IPS-NIHi7 (cell line): Measurements from ENCODE around the gene PAXIP1.
"Not testable (repeated sequence)": the region's sequence is repeated elsewhere in the genome, so short reads cannot be mapped to it uniquely, and the experiment has no call there.

Experiments
- DNase-seq: peaks from one replicate; pipeline ENCODE4 v3.0.0; 2012; ENCODE audit warnings: mixed read lengths; ENCODE audit errors: extremely low spot score

The PAXIP1 gene, protein sequence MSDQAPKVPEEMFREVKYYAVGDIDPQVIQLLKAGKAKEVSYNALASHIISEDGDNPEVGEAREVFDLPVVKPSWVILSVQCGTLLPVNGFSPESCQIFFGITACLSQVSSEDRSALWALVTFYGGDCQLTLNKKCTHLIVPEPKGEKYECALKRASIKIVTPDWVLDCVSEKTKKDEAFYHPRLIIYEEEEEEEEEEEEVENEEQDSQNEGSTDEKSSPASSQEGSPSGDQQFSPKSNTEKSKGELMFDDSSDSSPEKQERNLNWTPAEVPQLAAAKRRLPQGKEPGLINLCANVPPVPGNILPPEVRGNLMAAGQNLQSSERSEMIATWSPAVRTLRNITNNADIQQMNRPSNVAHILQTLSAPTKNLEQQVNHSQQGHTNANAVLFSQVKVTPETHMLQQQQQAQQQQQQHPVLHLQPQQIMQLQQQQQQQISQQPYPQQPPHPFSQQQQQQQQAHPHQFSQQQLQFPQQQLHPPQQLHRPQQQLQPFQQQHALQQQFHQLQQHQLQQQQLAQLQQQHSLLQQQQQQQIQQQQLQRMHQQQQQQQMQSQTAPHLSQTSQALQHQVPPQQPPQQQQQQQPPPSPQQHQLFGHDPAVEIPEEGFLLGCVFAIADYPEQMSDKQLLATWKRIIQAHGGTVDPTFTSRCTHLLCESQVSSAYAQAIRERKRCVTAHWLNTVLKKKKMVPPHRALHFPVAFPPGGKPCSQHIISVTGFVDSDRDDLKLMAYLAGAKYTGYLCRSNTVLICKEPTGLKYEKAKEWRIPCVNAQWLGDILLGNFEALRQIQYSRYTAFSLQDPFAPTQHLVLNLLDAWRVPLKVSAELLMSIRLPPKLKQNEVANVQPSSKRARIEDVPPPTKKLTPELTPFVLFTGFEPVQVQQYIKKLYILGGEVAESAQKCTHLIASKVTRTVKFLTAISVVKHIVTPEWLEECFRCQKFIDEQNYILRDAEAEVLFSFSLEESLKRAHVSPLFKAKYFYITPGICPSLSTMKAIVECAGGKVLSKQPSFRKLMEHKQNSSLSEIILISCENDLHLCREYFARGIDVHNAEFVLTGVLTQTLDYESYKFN

DNA sequence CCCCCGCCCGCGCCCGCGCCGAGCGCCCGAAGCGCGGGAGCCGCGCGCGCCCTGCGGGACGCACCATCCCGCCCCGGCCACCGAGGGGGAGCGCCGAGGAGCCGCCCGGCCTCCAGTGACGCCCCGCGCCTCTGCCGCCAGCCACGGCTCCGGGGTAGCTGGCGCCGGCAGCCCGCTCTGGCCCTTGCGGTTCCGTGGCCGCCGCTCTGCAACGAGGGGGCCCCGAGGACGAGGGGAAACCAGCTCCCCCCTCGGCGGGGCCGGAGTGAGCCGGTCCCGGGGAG is at the start of gene PAXIP1:
PAXIP1 (minus strand) TSS at position 33 of the 284 bp plus-strand sequence. CDS start 195 bp downstream, outside the sequence.
- DNase-seq = peak; percentile 77

DNA sequence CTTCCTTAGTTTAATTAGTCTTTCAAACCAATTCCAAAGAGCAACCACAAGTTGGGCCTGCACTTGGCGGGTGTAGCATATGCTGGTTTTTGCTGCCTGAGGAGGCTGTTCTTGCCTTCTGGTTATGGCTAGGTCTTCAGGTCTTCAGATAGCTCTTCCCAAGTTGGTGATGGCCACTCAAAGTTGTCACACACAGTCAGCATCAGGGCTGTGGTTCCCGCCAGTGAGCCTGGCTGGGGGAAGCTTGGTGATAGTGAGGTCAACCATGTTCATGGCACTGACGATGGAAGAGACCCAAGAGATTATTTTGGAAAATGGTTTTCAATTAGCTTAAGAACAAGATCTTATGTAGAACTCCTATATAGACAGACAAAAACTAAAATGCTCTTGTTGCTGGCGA is 48.4 kb upstream of the PAXIP1 start:
- DNase-seq = no peak

DNA sequence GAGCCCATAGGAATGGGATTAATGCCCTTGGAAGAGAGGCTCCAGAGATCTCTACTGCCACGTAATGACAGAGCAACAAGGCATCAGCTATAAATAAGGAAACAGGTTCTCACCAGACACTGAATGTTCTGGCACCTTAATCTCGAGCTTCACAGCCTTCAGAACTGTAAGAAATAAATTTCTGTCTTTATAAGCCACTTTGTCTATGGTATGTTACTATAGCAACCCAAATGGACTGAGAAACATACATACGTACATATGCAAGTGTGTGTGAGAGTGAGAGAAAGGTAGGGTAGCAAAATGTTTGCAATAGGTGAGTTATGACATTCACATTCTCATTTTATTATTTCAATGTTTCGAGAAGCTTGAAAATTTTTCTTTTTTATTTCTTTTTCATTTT is 45.1 kb upstream of the PAXIP1 start:
- DNase-seq = no peak

DNA sequence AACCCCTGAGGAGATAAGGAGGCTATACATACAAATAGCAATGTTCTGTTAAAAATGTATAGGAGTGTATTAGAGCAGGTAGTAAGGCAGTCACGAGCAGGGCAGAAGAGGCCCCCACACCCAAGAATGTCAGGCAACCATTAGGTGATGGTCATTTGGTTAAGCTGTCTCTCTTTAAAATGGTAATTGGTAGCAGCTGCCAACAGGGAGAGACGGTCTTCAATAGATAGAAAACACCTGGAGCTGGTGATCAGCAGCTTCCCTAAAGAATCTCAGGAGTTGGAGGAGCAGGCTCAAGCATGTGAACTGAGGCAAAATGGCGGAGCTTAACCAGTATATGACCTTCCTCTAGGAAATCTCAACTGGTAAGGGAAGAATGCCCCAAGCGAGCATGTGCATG is 40.8 kb upstream of the PAXIP1 start:
- no peak for DNase-seq

DNA sequence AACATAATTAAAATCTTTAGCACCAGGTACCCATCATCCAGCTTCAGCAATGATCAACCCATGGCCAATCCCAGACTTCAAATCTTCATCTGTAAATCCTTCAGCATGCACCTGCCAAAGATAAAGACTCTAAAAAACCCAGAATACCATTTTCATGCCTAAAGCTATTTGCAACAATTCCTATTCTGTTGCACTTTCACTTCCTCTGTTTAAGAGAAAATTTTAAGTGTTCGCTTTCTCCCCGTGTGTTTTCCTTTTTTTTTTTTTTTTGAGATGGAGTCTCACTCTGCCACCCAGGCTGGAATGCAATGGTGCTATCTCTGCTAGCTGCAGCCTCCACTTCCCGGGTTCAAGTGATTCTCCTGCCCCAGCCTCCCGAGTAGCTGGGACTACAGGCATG is 35.4 kb upstream of the PAXIP1 start:
- DNase-seq = no peak

DNA sequence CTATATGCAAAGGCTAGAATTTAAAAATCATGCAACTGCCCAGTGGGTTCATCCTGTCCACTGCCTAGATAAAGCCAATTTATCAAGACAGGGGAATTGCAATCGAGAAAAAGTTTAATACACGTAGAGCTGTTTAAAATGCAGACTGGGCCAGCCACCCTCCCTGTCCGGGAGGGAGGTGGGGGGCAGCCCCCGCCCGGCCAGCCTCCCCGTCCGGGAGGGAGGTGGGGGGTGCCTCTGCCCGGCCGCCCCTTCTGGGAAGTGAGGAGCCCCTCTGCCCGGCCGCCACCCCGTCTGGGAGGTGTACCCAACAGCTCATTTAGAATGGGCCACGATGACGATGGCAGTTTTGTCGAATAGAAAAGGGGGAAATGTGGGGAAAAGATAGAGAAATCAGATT is 31.6 kb upstream of the PAXIP1 start:
- DNase-seq = not testable (repeated sequence)

DNA sequence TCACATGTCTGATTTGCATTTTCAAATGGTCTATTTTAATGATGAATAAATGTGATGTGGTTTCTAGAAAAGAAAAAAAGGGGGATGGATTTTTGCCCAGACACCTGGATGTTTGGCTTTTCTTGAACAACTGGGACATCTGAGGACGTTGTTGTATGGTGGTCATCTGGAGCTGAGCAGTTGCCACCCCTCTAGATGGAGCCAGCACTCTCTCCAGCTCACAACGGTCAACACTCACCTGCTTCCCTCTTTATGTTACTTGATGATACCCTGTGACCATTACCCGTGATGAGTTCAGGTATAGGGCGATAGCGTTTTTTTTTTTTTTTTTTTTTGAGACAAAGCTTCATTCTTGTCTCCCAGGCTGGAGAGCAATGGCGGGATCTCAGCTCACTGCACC is 30.1 kb upstream of the PAXIP1 start:
- DNase-seq = no peak

DNA sequence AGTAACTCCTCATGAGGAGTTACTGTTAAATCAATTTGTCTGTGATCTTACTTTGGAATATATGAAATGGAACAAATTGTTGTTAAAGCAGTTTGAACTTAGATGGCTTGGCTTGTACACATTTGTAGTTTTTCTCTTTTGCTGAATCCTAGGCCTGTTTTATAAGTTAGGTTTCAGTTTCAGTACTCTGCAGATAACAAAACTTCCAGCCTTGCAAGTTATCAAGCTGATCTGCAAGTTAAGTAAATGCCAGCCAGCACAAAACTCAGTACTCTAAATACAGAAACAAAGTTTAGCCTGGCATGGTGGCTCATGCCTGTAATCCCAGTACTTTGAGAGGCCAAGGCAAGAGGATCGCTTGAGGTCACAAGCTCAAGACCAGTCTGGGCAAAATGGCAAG is 25.0 kb upstream of the PAXIP1 start:
- no peak for DNase-seq

DNA sequence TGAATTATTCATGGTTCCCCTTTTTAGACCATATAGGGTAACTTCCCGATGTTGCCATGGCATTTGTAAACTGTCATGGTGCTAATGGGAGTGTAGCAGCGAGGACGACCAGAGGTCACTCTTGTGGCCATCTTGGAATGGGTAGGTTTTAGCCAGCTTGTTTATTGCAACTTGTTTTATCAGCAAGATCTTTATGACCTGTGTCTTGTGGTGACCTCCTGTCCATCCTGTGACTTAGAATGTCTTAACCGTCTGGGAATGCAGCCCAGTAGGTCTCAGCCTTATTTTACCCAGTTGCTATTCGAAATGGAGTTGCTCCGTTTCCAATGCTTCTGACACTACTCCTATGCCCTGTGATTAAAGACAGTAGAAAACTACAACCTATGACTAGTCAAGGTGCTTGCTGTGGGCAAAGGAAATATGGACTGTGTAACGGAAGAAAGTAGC is 18.8 kb upstream of the PAXIP1 start:
- no peak for DNase-seq

DNA sequence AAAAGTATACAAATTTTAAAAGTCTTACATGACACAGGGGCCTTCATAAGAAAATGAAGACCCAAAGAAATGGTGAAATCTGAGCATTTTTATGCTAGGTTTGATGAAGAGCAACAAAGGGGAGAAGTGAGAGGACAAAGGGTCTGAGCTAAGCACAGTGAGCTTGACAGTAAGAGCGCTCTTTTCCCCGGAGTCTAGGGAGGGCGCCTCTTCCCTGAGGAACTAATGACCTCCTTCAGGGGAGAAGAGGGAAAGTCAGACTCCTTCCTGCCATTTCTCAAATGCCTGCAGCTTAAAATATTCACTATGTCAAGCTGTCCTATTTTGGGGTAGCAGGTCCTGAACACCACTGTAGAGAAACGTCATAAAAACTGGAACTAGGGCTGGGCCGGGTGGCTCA is 18.1 kb upstream of the PAXIP1 start:
- DNase-seq = peak; percentile 45

DNA sequence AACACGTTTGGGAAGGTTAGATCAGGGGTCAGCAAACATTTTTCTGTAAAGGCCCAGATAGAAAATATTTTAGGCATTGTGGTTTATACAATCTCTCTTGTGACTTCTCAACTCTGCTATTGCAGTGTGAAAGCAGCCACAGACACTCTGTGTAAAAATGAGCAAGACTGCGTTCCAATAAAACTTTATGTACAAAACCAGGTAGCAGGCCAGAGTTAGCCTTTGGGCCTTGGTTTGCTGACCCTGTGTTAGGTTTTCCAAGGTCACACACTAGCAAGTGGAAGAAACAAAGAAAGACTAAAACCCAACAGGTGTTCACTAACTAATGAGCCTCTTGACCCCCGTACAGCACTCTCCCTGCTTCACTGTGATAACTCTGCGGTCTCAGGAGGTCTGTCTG is 14.9 kb upstream of the PAXIP1 start:
- no peak for DNase-seq

DNA sequence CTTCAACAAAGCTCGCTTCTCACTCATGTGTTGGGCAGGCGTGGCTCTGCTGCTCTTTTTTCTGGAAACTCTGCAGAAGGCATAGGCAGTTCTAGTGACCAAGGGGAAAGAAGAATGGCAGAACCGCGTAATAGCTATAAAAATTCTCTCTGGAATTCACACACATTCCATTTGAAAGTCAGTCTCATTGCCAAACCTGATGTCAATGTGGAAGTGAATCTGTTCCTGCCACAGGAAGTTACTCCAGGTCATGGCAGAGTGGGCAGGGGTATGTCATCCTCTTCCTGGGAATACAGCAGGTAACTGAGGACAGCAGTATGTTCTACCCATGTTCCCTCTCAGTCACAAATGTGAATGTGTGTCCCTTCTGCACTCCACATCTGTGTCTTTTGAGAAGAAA is 8.2 kb upstream of the PAXIP1 start:
- DNase-seq = no peak

DNA sequence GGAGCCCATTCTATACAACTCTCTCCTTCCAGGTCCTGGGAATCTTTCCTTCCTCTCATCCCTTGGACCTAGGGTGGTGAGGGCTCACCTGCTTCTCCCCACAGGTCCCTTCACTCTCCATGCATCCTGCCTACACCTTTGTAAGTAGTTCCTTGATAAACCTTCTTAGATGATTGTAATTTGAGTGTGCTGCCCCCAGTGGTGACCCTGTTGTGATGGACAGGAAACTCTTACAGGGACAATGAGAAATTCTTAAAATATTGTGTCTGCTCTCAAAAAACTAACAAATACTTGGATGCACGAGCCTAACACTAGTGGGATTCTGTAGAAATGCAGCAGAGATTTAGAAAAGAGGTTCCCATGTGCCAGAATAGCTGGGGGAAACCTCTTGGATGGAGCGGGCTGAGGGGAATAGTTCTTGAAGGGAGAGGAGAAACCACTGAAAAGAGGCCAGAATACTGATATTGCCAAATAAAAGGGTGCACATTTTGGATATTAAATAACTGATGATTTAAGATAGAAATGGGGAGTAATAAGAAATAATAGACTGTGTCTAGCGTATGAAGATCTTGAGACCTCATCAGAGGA is 6.7 kb upstream of the PAXIP1 start:
- DNase-seq = peak; percentile 29

DNA sequence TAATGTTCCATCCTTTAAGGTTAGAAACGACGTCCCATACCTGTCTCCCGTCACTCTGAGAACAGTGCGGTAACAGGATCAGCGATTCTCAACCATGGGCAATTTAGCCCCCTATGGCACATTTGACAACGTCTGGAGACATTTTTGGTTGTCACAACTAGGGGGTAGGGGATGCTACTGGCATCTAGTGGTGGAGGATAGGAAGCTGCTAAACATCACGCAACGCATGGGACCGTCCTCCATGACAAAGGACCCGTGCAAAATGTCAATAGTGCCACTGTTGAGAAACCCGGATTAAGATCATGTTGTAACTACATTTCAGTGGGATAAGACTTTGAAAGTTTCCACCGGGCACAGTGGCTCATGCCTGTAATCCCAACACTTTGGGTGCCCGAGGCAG is 5.0 kb upstream of the PAXIP1 start:
- DNase-seq = peak; percentile 53

DNA sequence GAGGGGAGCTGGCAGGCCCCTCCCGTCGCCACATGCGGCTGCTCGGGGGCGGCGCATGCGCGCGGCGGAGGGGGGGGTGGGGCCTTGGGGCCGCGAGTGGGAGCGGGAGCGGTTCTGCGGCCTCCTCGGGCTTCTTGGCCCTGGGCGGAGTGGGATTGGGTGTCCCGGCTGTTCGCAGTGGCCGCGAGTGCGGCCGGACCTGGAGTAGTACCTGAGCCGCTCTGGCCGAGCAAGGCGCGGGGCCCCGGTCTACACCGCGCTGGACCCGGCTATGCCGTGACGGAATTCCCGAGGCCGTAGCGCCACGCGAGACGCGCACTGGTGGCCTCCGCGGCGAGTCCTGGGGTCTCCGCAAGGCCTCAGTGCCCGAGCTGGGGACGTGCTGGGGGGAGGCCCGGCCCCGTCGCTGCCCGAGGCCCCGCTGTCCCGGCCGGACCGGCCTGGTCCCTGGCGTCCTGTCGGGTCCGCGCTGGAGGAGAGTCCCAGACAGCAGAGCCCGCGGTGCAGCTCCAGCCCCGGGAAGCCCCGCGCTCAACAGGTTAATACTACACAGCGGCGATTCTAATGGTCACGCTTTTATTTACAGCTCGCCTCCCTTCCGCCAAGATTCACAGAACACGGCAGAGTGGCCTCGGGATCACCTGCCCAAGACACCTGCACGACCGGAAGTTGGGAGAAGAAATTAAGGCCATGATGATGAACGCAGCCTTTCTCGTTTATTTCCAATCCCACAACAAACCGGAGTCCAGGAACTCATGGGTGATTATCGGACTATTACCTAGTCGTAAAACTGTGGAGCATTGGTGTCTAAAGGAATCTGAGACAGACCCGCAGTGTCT is 671 bp upstream of the PAXIP1 start:
- DNase-seq = peak; percentile 91

DNA sequence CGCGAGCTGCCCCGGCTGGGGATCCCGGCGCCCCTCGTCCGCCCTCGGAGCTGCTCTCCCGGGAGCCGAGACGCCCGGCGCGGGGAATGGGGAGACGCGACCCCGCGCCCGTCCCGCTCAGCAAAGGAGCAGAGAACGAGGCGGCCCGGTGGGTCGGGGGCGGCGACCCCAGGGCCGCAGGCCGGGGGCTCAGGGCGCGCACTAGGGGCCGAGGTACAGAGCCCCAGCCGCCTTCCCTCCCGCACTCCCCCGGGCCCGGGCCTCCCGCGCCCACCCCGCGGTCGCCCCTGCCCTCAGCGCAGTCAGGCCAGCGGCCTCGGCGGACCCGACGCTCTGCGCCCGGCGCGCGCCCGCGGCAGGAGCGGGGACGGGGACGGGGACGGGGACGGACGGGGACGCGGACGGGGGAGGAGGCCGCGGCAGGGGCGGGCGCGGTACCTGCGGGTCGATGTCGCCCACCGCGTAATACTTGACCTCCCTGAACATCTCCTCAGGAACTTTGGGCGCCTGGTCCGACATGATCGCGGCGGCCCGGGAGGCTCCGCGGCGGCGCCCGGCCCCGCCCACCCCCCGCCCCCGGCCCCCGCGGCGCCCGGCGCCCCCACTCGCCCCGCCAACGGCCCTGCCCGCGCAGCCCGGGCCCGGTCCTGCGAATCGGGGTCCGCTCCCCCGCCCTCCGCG is 373 bp downstream of the PAXIP1 start:
- DNase-seq = peak; percentile 61

DNA sequence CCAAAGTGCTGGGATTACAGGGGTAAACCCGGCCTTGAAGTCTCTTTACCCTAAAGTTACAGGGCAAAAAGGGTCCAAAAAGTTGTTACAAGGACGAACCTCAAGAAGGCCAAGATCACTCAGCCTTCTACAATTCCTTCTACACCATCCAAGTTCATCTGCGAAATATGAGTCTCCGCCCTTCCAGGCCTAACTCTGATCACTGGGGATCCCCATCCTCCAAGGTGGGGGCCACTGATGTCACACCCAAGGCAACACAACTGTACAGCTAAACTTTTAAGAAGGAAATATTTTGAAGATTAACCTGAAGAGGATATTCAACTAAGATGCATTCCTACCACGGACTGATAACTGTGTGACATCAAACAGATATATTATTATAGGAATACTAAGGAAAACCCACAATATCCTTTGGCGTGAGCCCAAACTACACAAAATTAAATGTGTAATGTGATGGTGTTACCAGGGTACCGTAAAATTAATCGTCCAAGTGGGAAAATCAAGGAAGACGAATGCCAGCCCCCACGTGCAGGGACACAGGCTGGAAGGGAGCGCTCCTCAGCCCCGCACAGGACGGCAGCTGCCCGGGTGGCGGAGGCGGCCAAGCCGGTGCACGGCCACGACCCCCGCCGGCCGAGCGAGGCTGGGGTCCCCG is 1.0 kb downstream of the PAXIP1 start:
- no peak for DNase-seq

DNA sequence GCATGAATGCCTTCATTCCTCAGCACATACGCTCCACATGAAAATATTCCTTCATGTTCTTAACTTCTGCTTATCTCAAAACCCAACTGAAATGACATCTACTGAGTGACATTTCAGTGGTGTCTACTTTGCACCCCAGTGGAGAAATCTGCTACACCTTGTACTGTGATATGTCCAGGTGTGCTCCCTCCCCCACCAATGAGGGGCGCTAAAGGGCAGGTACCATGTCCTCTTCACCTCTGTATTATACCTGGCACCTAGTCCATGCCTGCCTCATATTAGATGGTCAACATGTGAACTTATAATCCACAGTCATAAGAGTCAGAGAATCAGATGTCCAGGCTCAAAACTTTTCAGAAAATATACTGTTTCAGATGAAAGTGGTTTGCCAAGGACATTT is 2.1 kb downstream of the PAXIP1 start:
- no peak for DNase-seq

DNA sequence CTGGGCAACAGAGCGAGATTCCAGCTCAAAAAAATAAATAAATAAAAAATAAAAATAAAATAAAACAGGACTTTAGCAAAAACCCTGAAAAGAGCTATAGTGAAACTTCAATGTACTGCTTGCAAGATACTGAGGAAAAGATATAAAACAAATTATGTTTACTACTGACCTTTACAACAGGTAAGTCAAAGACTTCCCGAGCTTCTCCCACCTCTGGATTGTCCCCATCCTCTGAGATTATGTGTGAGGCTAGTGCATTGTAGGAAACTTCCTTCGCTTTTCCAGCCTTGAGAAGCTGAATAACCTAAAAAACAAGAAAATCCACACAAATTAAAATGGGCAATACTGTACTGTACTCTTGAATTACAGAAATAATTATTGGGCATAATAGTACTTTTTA is 4.4 kb downstream of the PAXIP1 start:
- DNase-seq = no peak

DNA sequence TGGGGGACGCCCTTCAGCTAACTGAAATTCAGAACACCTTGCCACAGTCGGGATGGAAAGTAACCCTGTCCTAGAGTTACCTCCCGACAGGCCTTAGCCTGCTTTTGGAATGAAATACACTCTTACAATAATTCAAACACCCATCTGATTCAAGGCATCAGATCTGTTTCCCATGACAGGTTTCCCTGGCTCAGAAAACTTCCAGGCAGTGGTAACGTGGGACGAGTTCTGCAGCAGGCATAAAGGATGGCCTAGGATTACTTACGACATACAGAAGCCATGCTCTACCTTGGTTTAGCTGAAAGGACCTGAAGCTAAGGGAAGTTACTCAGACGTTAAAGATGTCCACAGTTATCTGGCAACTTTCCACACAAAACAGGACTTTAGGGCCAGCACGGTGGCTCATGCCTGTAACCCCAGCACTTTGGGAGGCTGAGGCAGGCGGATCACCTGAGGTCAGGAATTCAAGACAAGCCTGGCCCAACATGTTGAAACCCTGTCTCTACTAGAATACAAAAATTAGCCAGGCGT is 5.0 kb downstream of the PAXIP1 start:
- no peak for DNase-seq
